Limb (tissue), 2 donors: ENCODE data around the gene SLX4.
"Not testable (repeated sequence)": the region's sequence is repeated elsewhere in the genome, so short reads cannot be mapped to it uniquely, and the experiment has no call there.

ENCODE experiments used
- DNase-seq, 2 donors: peaks; one replicate each; pipeline ENCODE4 v3.0.0-alpha.2; 2016; ENCODE audit errors: extremely low spot score in 2 of 2

SLX4 gene

DNA sequence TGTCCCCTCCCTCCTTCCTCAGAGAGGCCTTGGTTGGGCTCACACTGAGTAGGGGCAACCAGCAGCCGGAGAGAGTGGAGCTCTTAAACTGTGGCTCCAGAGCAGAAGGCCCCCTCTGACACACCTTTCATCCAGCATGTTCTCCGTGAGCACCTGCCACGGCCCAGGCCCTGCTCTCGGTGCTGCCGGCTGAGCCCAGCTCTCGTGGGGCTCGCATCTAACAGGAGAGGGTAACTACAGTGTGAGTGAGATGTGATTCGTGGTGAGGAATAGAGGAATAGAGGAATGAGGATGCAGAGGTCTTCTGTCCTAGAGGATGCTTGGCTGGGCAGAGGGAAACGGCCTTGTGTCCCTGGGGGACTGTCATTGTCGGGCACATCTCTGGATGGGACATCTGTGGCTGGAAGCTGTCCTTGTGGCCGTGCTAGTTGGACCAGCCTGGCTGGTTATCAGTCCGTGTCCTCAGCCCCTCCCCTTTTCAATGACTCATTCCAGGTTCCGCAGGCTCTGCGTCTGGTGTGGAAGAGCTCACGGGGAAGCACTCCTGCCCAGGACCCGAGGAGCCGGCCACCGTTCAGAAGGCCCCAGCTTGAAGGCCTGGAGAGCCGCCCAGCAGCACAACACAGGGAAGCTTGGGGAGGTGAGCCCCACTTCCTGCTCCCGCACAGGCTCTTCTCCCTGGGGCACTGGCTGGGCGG, 31.1 kb upstream of the SLX4 start:
- no peak for DNase-seq

GRCh38 chr16:3641801-3642396, 30.5 kb upstream of the SLX4 start:
- DNase-seq, result no peak

GRCh38 chr16:3640632-3641501, 29.5 kb upstream of the SLX4 start:
- no peak for DNase-seq

- DNase-seq, result no peak
These were observed 28.8 kb upstream of the SLX4 start for GRCh38 chr16:3640207-3640606.

DNA sequence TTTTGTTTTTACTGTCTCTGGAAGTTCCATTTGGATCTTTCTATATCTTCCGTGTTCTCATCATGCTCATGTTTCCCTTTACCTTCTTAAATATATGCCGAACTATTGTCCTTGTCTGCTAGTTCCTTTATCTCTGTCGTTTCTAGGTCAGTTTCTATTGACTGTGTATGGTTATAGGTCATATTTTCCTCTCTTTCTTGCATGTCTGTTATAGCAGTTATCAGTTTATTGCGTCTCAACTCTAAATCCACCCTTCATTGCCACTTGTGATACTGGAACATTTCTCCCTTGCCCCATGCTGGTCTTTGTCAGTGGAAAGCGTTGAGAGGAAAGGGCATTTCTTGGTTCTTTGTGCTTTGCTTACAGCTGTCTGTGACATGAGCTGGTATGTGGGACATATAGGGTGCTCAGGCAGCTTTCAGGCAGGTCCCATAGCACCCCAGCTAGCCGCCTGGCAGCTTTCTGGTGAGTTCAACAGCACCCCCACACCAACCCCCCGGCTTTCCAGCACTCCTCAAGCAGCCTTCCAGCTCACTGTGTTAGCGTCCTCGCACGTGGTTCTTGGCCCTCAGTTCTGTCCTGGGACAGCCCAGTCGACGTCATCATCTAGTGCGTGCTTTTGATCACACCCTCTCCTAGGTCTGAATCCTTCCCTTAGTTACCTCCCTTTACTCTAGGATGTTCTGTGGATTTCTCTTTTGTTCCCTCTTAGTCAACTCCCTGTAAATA, 27.7 kb upstream of the SLX4 start:
- DNase-seq, result no peak

- DNase-seq, result no peak
These were observed 26.0 kb upstream of the SLX4 start for GRCh38 chr16:3637371-3637923.

GRCh38 chr16:3625911-3626732, 14.7 kb upstream of the SLX4 start:
- DNase-seq, result no peak

GRCh38 chr16:3625331-3625730, 13.9 kb upstream of the SLX4 start:
- DNase-seq, result no peak

GRCh38 chr16:3623642-3624041, 12.2 kb upstream of the SLX4 start:
- no peak for DNase-seq

- no peak for DNase-seq
These were observed 7.3 kb upstream of the SLX4 start for GRCh38 chr16:3618769-3619141.

GRCh38 chr16:3612510-3613466, 1.4 kb upstream of the SLX4 start:
- DNase-seq, result no peak

DNA sequence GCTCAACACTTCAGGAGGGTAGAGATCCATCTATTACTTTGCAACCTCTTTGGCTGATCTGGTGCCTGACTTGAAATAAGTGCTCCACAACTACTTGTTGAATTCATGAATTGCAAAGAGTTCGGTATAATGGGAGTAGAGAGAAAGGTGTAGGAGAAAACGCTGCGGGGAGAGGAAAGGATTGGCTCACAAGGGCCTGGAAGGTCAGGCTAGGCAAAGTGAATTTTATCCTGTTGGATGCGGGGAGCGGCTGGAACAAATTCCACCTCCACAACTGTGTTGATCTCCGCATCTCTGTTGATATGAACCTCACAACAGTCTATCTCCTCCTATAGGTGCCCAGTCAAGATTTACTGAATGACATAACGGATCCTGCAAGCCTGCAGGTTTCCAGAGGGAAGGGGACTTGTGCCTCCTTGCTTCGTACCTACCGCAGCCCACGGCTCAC, 684 bp downstream of the SLX4 start:
- no peak for DNase-seq

DNA sequence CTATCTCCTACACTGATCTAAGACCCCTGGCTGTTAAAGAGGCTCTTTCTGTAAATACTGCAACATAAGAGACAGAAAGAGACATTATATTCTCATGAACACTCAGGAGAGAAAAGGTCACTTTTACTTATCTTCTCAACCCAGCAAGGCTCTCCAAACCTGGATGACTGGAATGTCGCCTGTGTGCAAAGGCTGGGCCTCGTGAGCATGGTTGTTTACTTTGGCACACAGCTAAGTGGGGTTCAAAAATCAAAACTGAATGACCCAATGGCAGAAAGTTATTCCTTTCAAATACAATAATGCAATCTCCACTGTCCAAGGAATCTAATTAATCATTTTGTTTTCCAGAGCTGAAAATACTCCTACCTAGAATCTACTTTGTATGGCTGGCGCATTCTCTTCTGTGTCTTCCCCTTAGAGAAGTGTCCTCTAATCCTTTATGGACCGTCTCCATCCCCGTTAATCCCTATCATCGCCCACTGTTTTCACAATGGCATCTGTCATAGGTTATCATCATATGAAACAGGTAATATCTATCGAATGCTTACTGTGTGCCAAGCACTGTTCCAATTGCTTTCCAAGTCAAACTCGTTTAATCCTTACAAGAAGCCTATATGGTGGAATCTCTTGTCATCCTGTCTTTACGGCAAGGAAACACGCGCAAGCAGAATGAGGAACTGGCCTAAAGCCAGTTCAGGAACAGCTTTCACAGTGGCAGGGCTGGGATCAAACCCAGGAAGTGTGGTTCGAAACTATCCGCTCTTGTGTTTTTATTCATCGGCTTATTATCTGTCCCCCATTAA, 1.3 kb downstream of the SLX4 start:
- DNase-seq, result no peak

DNA sequence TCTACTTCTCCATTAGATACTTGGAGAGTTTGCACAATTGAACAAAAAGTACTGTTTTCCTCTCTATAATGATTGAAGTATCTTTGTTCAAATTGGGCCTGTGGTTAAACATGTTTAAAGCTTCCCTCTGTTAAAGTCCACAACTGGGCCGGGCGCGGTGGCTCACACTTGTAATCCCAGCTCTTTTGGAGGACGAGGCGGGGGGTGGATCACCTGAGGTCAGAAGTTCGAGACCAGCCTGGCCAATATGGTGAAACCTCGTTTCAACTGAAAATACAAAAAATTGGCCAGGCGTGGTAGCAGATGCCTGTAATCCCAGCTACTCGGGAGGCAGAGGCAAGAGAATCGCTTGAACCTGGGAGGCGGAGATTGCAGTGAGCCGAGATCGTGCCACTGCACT, 2.4 kb downstream of the SLX4 start:
- DNase-seq, result not testable (repeated sequence)

GRCh38 chr16:3608069-3608468, 3.3 kb downstream of the SLX4 start:
- no peak for DNase-seq

DNA sequence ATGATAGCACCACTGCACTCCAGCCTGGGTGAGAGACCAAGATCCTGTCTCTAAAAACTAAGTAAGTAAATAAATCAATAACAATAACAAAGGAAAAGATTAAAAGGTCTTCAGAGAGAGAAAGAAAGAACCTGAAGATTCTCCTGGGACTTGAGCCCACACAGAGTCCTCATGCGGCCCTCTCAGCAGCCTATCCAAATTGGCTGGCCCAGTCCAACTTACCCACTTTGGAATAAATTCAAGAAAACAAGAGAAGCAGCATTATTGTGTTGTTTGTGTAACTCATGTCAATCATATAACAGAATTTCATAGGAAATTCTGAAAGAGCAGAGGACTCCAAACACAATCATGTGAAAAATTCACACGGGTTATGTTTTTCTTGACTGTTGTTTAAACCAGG, 3.8 kb downstream of the SLX4 start:
- DNase-seq, result no peak

- no peak for DNase-seq
These were observed 4.2 kb downstream of the SLX4 start for GRCh38 chr16:3607161-3607560.

DNA sequence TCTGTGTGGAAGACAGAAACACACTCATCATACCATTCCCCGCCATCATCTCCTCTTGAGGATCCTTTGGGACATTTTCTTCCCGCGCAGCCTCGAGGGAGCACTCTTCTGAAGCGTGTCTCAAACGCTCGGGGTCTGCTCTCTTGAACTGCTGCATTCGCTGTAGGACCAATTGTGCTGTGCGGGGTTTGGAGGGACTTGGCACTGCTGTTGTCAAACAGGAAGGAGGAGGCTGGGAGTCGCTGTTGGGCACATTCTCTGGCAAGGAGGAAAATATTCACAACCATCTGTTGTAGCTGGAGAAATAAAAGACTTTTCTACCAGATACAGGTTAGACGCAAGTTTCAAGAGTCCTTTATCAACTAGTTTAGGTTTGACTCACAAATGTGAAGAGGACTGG, 5.0 kb downstream of the SLX4 start:
- no peak for DNase-seq

DNA sequence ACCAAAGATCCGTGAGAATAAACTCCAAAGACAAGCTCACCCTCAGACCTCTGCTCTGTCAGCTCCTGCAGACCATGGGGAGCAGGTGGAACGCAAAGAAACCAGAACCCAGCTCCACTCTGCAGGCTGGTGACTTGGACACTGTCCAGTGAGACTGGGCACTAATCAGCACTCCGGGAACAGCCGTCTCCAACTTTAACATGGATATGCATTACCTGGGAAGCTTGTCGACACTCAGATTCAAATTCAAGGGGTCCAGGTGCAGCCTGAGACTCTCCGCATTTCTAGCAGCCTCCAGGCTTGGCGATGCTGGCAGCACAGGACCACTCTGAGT, 9.1 kb downstream of the SLX4 start:
- DNase-seq, result no peak
